Vagina (tissue), 2 donors: Measurements from ENCODE around the gene KICS2.

Experiments used
- CTCF ChIP-seq, 3 experiments: fragments of 450-650 bp in 2 of 3; fragments of 200-600 bp in 1 of 3; sonication (generic) in 1 of 3; IDR thresholded peaks; one replicate each; pipeline ENCODE4 v1.5.1; 2017 to 2019; ENCODE audit warnings: antibody characterized with exemption in 3 of 3, mild to moderate bottlenecking in 2 of 3, moderate library complexity in 2 of 3
- POLR2A ChIP-seq, 2 donors: fragments of 450-650 bp; IDR thresholded peaks; one replicate each; pipeline ENCODE4 v1.6.1; 2017; ENCODE audit warnings: antibody characterized with exemption in 2 of 2, mild to moderate bottlenecking in 2 of 2, moderate library complexity in 2 of 2
- POLR2AphosphoS5 ChIP-seq, 2 donors: sonication (generic); formaldehyde crosslinking; IDR thresholded peaks; one replicate each; pipeline ENCODE4 v1.9.0; 2017; ENCODE audit warnings: antibody characterized with exemption in 2 of 2, mild to moderate bottlenecking in 2 of 2, low read depth in 1 of 2; ENCODE audit not compliant: insufficient read depth in 1 of 2

- TF ChIP-seq CTCF (IDR thresholded peaks at IDR 0.05) (no peak), POLR2A (IDR thresholded peaks at IDR 0.05) (no peak), POLR2AphosphoS5 (IDR thresholded peaks at IDR 0.05; ENCODE audit: insufficient read depth in 1 of 2, low read depth in 1 of 2) (no peak)
These were observed 14.5 kb upstream of the KICS2 start for GRCh38 chr12:64236549-64236948.
